Epithelial cell of umbilical artery (primary cell): ENCODE measurements around the gene BRME1. TPM values are rescaled to one million over a fixed set of nuclear protein-coding genes. Genes with fewer than 3 reads are reported as not detected.

Source experiments
- total RNA-seq: library from RNA; depleted of rRNA; stranded (reverse); fragments of >200 nt; gene quantifications from 2 replicates; pipeline ENCODE4 v1.2.3, GENCODE V29; 2014

BRME1 gene
- 0.32 and 1.1 TPM in 2 replicates for total RNA-seq

GRCh38 chr19:13905634-13906520 lies at the start of gene BRME1, which contains the start of gene CC2D1A:
TSS of gene BRME1 (minus strand) at chr19:13906117. CDS start at chr19:13904892, 1,225 bp downstream.
TSS of gene CC2D1A (plus strand) at chr19:13906201. CDS start at chr19:13906442, 241 bp downstream.

GRCh38 chr19:13952154-13952930 lies 46.4 kb upstream of the BRME1 start, which contains the start of gene DCAF15:
TSS of gene DCAF15 (plus strand) at chr19:13952509. CDS start at chr19:13952513, 4 bp downstream.

DNA sequence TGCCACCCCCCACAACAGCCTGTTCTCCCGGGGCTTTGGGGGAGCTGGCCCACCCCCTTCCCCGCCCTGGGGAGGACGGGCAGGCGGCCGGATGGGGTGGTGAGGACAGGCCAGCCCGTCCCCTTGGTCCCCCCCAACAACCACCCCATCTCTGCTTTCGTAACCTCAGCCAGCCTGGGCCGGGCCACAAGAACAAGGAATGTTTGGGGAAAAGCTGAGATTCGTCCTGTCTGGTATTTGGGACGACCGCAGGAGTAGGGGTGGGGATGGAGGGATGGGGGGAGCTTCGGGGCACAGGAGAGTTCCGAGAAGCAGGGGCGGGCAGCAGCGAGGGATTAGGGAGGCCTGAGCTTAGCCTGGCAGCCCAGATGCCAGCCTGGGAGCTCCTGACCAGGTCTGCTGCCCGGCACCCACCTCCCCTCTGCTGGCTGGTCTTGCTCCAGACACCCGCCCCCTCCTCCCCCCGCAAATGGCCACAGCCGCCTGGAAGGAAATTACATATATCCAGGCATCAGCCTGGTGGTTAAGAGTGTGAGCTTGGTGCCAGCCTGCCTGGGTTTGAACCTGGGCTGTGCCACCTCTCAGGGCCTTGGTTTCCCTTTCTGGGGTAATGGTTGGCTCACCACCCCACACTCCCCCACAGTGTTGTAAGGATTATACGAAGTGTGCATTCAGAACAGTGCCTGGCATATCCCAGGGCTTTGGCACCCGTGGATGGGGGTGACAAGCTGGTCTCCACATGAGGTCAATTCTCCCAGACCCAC lies 32.6 kb upstream of the BRME1 start, which contains the start of gene PODNL1:
PODNL1 (minus strand) TSS at position 117 of the 764 bp plus-strand sequence. CDS start 236 bp downstream, outside the sequence.

GRCh38 chr19:13876834-13877233 lies 29.1 kb downstream of the BRME1 start, which contains the start of gene NANOS3:
TSS of gene NANOS3 (plus strand) at chr19:13877134. CDS start at chr19:13877249, 115 bp downstream.

Other genes starting within 250 kb of the BRME1 start
- gene MRI1, start 141.6 kb downstream of the BRME1 start, total RNA-seq, result 46.4 and 65.0 TPM in 2 replicates
- gene C19orf53, start 131.7 kb downstream of the BRME1 start, total RNA-seq, result 47.9 and 58.8 TPM in 2 replicates
- gene ZSWIM4, start 110.7 kb downstream of the BRME1 start, total RNA-seq, result 13.0 and 16.0 TPM in 2 replicates
- 1.2 TPM in 1 of 2 replicates, not detected in the other for gene NANOS3, start 29.0 kb downstream of the BRME1 start, total RNA-seq
- 4.1 and 4.2 TPM in 2 replicates for gene CC2D1A, start 84 bp upstream of the BRME1 start, total RNA-seq
- gene PODNL1, start 32.3 kb upstream of the BRME1 start, total RNA-seq, result under 0.01 TPM in 1 of 2 replicates, not detected in the other
- gene DCAF15, start 46.4 kb upstream of the BRME1 start, total RNA-seq, result 9.7 and 10.2 TPM in 2 replicates
- gene RFX1, start 100.2 kb upstream of the BRME1 start, total RNA-seq, result 0.97 and 1.5 TPM in 2 replicates
- gene RLN3, start 122.0 kb upstream of the BRME1 start, total RNA-seq, result not detected in 2 replicates
- 12.3 and 14.0 TPM in 2 replicates for gene IL27RA, start 125.6 kb upstream of the BRME1 start, total RNA-seq
- gene PALM3, start 156.0 kb upstream of the BRME1 start, total RNA-seq, result 0.15 TPM in 1 of 2 replicates, not detected in the other
- 0.61 TPM in 1 of 2 replicates, not detected in the other for gene MISP3, start 166.7 kb upstream of the BRME1 start, total RNA-seq
- gene C19orf67, start 179.7 kb upstream of the BRME1 start, total RNA-seq, result not detected in 2 replicates
- gene SAMD1, start 184.6 kb upstream of the BRME1 start, total RNA-seq, result 14.1 and 16.2 TPM in 2 replicates
- gene PRKACA, start 211.6 kb upstream of the BRME1 start, total RNA-seq, result 24.5 and 35.4 TPM in 2 replicates
- gene ASF1B, start 230.5 kb upstream of the BRME1 start, total RNA-seq, result 17.9 TPM in 2 replicates